Measurements from ENCODE around the gene GAMT.

Gene GAMT

GRCh38 chr19:1383312-1384084 lies 17.8 kb downstream of the GAMT start, which contains the start of gene NDUFS7:
Gene NDUFS7 (plus strand): TSS chr19:1383907. CDS start chr19:1383927, 20 bp downstream.
- peak; percentile 91 for DNase-seq

DNA sequence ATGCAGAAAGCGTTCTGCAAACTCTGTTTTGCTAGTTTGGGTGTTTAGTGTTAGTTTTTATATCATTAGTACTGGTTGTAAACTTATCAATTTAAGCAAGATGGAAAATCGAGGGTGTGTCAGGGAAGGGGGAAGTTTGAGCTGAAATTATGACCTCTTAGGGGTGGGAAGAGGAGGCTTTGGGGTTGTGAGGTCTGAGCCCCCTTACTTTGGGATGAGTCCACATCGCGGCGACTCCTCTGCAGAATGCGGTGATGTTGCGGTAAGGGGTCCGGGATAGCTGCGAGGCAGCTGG lies 18.4 kb downstream of the GAMT start:
- no peak for DNase-seq

DNA sequence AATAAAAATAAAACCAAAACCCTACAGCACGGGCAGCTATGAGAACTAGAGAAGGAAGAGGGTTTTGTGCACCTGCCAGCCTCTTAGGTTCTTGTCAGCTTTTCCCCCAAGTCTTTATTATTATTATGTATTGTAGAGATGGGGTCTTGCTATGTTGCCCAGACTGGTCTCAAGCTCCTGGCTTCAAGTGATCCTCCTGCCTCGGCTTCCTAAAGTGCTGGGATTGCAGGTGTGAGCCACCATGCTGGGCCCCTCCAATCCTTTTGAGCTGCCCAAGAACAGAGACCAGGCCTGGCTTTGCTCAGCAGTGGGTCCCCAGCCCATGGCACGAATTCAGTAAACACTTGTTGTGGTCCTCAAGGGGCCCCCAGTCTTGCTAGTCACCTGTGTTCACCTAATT lies 19.1 kb downstream of the GAMT start:
- DNase-seq, result no peak

DNA sequence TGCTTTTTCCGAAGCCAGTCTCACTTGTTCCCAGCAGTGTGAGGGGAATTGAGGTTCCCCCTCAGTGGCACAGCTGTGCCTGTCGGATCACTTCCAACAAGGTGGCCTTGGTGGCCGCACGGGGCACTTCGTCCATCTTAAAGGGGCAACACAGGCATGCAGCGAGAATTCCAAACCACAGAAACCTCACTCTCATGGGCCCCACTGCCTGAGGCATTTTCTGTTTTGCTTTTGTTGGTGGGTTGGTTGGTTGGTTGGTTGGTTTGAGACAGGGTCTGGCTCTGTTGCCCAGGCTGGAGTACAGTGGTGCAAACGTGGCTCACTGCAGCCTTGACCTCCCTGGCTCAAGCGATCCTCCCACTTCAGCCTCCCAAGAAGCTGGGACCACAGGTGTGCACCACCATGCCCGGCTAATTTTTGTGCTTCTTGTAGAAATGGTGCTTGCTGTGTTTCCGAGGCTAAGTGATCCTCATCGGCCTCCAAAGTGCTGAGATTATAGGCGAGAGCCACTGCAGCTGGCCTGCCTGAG lies 21.3 kb downstream of the GAMT start:
- no peak for DNase-seq

GRCh38 chr19:1379126-1379905 lies 22.0 kb downstream of the GAMT start:
- no peak for DNase-seq

DNA sequence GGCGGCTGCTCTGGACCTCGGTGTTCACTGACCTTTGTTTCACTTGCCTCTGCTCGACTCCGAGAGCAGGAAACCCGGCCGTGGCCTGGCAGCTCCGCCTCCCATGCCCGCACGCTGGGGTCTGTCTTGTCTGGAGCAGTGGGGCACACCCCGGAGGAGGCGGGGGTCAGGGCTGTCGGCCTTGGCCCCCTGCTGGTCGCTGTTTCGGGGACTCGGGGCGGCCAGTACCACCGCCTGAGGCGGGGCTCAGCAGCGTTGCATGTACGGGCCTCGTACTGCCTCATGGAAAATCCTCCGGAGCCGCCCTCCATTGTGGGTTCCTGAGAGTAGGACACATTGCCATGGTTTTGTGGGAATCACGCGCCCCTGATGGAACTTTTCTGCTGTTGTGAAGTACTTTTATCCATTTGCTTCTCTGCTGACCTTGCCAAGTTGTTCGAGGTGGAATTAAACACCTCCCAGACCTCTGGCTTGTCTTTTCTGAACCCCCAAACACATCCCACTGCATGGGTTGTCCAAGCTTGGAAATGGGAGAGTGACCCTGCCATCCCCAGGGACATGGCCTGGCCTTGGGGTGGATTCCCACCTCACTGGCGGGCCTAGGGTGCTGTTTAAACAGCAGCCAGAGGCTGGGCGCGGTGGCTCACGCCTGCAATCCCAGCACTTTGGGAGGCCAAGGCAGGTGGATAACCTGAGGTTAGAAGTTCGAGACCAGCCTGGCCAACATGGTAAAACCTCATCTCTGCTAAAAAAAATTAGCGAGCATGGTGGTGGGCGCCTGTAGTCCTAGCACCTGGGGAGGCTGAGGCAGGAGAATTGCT lies 23.2 kb downstream of the GAMT start:
- DNase-seq, result no peak

DNA sequence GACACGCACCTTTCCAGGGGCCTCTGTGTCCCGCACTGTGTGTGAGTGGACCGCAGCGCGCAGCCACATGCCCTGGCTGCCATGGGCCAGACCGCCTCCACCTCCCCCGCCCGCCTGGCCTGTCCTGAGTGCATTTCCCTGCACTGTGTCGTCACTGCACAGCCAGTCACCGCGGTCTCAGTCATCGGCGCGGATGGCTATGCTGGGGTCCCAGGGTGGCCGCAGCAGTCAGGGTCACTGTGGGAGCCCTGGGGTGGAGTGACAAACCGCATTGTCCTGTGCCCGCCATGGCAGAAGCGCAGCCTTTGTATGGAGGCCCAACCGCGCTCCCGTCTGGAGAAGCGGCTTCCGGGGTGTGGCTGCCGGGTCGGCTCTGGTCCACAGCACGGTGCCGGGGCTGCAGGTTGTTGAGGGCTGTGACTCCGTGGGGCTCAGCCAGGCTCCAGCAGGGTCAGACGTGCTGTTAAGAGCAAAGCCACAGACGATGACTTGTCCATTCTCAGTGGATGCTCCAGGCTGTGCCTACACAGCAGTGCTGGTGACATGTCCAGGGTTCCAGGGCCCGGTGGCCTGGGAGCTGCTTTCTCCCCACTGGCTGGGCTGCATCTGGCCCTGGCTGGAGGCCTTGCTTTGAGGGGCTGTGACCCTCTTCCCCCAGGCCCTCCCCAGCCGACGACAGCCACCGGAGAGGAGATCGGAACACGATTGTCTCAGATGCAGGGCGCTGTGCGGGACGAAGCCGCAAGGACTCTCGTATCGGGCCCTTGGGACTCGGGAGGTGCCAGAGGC lies 24.0 kb downstream of the GAMT start:
- no peak for DNase-seq

- no peak for DNase-seq
Observed at GRCh38 chr19:1376415-1376805, 24.9 kb downstream of the GAMT start.

DNA sequence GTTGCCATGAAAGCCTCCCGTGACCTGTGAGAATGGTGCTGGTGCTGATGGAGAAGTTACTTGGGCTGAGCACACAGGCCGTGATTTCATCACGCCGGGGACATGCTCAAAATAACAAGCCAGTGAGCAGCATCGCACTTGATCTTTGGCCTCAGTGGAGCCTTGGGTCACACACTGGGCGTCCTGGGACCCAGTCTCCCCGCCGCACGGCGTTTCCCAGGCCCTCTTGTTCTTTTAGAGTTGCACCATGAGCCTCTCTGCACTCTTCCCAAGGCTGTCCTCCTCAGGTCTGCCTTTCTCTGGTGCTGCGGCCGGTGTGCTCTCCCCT lies 27.1 kb downstream of the GAMT start:
- no peak for DNase-seq

DNA sequence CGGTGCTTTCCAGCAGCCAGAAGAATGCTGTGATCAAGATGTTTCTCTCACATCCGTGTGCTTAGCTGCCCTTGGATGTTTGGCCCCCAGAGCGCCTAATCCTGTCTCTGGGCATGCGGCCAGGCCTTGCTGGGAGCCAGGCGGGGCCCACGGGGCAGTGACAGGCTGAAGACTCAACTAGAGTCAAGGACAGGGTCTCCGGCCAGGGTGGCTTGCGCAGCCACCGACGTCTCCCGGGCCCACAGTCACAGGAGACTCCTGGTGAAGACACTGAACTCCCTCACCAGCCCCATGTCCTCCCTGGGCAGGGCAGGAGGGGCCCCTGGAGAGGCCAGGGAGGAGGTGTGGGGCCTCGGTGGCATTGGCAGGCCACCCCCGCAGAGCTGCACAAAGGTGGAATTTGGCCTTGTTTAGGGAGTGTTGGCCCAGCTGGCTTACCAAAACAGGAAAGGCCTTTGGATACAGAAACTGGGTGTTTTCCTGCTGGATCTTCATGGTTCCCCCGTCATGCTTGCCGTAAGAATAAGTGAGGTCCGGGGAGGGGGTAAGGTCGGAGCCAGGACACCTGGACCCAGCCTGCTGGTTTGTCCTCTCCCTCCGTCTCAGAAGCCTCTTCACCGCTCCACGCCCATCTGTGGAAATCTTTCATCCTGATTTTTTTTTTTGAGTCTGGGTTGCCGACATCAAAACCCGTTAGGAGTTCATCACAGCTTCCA lies 27.6 kb downstream of the GAMT start:
- DNase-seq, result no peak

DNA sequence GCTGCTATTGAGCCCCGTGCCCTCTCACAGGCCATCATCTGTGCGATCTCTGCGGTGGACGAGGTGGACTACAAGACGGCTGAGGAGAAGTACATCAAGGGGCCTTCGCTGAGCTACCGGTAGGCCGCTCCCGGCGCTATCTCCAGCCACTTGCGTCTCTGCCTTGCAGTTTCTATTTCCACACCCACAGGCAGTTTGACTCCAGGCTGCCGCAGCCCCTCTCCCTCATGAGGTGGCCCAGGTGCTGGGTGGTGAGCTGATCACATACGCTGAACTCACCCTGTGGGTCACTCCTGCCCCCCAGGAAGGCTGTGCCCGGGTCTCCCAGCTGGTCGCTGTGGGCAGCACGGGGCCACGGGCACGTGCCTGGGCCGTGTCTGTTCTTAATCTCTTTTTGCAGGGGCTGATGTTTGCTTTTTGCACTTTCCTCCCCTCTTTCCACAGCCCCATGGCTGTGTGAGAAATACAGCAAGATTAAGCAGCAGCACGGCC lies 28.3 kb downstream of the GAMT start:
- DNase-seq, result no peak

GRCh38 chr19:1370579-1371361 lies 30.6 kb downstream of the GAMT start:
- DNase-seq, result no peak

- DNase-seq, result no peak
Observed at GRCh38 chr19:1369214-1369805, 32.0 kb downstream of the GAMT start.

DNA sequence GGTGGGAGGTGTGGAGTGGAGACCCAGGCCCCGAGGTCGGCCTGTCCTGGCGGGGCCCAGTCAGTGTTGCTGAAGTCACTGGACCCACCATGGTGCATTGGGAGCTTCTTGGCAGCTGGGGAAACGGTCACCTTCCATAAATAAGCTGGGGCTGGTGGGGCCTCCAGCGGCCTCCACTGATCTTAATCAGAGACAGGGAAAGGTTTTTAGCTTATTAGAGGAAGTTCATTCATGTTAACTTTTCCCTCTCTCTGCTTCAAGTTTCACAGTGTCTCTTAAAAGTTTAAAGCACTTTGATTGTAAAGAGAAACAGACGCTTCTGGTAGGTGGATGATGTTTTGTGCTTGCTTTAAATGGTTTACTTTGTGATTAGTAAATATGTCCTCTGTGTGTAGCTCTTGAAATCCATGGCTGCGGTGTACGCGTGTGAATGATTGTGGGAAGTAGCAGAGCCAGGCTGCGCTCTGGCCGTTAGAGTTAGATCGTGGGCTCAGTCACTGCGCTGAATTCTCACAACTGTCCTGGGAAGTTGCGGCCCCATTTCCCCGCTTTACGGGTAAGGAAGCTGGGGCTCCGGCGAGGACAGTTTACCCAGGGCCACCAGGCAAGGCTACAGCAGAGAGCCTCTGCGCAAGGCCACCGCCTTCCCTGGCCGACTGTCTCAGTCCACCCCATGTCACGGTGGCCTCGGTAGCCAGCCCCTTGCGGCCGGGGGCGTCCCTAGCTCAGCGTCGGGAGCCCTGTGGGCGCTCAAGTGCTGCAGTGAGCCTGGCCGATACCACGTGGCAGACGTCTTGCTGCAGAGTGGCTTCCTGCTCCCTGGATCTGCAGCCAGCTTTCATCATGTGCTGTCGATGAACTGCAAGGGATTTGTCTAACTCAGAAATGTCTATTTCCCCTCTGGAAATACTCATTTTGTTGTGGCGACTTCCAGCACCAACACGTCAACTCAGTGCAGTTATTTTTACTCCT lies 34.2 kb downstream of the GAMT start:
- no peak for DNase-seq

GRCh38 chr19:1366296-1366695 lies 35.0 kb downstream of the GAMT start:
- no peak for DNase-seq

- DNase-seq, result no peak
Observed at GRCh38 chr19:1365319-1366269, 35.7 kb downstream of the GAMT start.

GRCh38 chr19:1364070-1364704 lies 37.2 kb downstream of the GAMT start:
- no peak for DNase-seq

GRCh38 chr19:1363599-1363998 lies 37.7 kb downstream of the GAMT start:
- peak; percentile 43 for DNase-seq

All from CD4-positive, alpha-beta T cell treated with Interleukin-4 for 4 hours (primary cell).